Activated T-helper 1 cell treated with anti-CD3 and anti-CD28 coated beads, Interleukin-12 subunit alpha, Interleukin-12 subunit beta, Interleukin-2, Interleukin-4 antibody, amounts not matched to agents 30 ng/mL and 10 ng/mL and 1 ng/mL, durations not matched to agents 14 hours and 24 hours and 36 hours (primary cell): ENCODE data around the gene DUSP15. TPM values are rescaled to one million over a fixed set of nuclear protein-coding genes. Genes with fewer than 3 reads are reported as not detected.
A peak's percentile ranks its signal among the peaks of the same experiment; 100 is the strongest.

ENCODE experiments used
- DNase-seq: peaks from one replicate; pipeline ENCODE4 v3.0.0; 2021; ENCODE audit warnings: low spot score
- H3K27ac Mint-ChIP-seq: one replicate; pipeline ENCODE4 v1.8.0; 2021; ENCODE audit warnings: mild to moderate bottlenecking, mixed read lengths
- H3K27me3 Mint-ChIP-seq: one replicate; pipeline ENCODE4 v1.8.0; 2022; ENCODE audit warnings: mild to moderate bottlenecking, moderate library complexity, mixed read lengths; ENCODE audit not compliant: insufficient read depth
- H3K36me3 Mint-ChIP-seq: one replicate; pipeline ENCODE4 v1.8.0; 2021; ENCODE audit warnings: low read depth, mixed read lengths
- H3K4me1 Mint-ChIP-seq: one replicate; pipeline ENCODE4 v1.8.0; 2021; ENCODE audit warnings: low read depth, mixed read lengths
- H3K4me3 Mint-ChIP-seq: one replicate; pipeline ENCODE4 v1.8.0; 2021; ENCODE audit warnings: mild to moderate bottlenecking, moderate library complexity, mixed read lengths
- H3K9me3 Mint-ChIP-seq: one replicate; pipeline ENCODE4 v1.8.0; 2021; ENCODE audit warnings: mixed read lengths
- intact Hi-C: fragments of 100-400 bp; cut with micrococcal nuclease; formaldehyde crosslinking; loops from one replicate; pipeline ENCODE4 v1.15.1; 2024
- total RNA-seq: library from RNA; stranded (reverse); gene quantifications from 2 replicates; pipeline ENCODE4 v1.2.3, GENCODE V29; 2022

The DUSP15 gene
- total RNA-seq, 1 donor from 2014 or later: not detected

DNA sequence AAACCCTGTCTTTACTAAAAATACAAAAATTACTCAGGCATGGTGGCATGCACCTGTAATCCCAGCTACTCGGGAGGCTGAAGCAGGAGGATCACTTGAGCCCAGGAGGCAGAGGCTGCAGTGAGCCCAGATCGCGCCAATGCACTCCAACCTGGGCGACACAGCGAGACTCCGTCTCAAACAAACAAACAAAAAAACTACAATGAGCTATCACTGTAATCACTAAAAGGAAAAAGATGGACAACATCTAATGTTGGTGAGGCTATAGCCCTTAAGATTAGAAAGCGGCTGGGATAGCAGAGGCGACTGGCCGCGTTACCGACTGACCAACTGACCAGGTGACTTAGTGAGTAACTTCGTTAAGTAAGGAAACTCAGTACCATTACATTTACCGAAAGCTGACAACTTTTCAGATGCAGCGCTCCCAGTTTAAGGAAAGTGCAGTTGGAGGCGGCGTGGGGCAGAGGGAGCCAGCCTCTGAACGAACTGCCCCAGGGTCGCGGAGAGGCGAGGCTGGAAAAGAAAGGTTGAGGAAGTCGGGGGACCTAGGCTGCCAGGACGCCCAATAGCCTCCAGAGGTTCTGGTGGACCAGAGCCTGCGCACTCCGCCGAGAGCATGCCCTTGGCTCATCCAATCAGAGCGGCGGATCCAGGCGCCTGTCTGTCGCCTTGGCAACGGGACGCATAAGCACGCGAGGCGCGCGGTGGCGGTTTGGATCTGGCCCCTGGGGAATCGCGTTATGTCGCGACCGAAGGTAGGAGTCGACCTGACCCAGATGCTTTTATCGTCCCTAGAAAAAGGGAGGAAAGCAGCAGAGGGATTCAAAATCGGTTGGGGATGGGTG, 9.0 kb upstream of the DUSP15 start:
- peak overlapping the region; percentile 92 for H3K4me3 Mint-ChIP-seq
- peak; percentile 78 for DNase-seq
- H3K4me1 Mint-ChIP-seq: peaks cover 24% of the 10 kb centered on the region
- H3K9me3 Mint-ChIP-seq: no peaks in the 10 kb centered on the region
- no peaks in the 10 kb centered on the region for H3K36me3 Mint-ChIP-seq
- intact Hi-C loops: loop anchor here (1.0 to 5.0 kb wide), 3 partner anchors 18 to 228 kb away; partner anchors contain the start of gene TM9SF4
- peak overlapping the region; percentile 77 for H3K27ac Mint-ChIP-seq
- peaks cover 27% of the 10 kb centered on the region for H3K27me3 Mint-ChIP-seq

- DNase-seq: no peak
- intact Hi-C loops: loop anchor here (2.0 to 5.0 kb wide), 2 partner anchors 25 to 230 kb away; partner anchors contain the start of gene TM9SF4
- Mint-ChIP-seq H3K27ac (no peak overlapping the region), H3K9me3 (no peaks in the 10 kb centered on the region), H3K36me3 (no peaks in the 10 kb centered on the region), H3K4me1 (peaks cover 24% of the 10 kb centered on the region), H3K4me3 (no peak overlapping the region), H3K27me3 (peaks cover 36% of the 10 kb centered on the region)
These were observed 7.4 kb upstream of the DUSP15 start for GRCh38 chr20:31877684-31878083.

GRCh38 chr20:31875671-31876070, 5.3 kb upstream of the DUSP15 start:
- no peak overlapping the region for H3K27ac Mint-ChIP-seq
- no peak overlapping the region for H3K4me3 Mint-ChIP-seq
- no peak for DNase-seq
- intact Hi-C loops: loop anchor here (5.0 kb wide), 1 partner anchor 232 kb away; the partner anchor contains the start of gene TM9SF4
- H3K4me1 Mint-ChIP-seq: peaks cover 18% of the 10 kb centered on the region
- no peaks in the 10 kb centered on the region for H3K36me3 Mint-ChIP-seq
- peaks cover 50% of the 10 kb centered on the region for H3K27me3 Mint-ChIP-seq
- no peaks in the 10 kb centered on the region for H3K9me3 Mint-ChIP-seq

DNA sequence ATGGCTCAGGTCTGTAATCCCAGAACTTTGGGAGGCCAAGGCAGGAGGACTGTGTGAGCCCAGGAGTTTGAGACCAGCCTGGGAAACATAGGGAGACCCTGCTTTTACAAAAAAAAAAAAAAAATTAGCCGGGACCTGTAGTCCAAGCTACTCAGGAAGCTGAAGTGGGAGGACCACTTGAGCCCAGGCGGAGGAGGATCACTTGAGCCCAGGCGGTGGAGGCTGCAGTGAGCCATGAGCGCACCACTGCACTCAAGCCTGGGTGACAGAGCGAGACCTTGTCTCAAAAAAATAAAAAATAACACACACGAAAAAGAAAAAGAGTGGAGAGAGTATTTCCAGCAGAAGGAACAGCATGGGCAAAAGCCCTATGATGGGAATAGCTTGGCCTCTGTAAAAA, 2.1 kb upstream of the DUSP15 start:
- Mint-ChIP-seq H3K36me3 (no peaks in the 10 kb centered on the region), H3K9me3 (no peaks in the 10 kb centered on the region), H3K27me3 (peaks cover 68% of the 10 kb centered on the region), H3K4me3 (no peak overlapping the region), H3K27ac (no peak overlapping the region), H3K4me1 (peaks cover 5% of the 10 kb centered on the region)
- intact Hi-C loops: no loop called here
- DNase-seq: no peak

GRCh38 chr20:31871618-31871954, 1.3 kb upstream of the DUSP15 start:
- H3K27me3 Mint-ChIP-seq: peaks cover 63% of the 10 kb centered on the region
- no peak overlapping the region for H3K27ac Mint-ChIP-seq
- peaks cover 5% of the 10 kb centered on the region for H3K4me1 Mint-ChIP-seq
- no peaks in the 10 kb centered on the region for H3K36me3 Mint-ChIP-seq
- H3K4me3 Mint-ChIP-seq: no peak overlapping the region
- H3K9me3 Mint-ChIP-seq: no peaks in the 10 kb centered on the region
- no peak for DNase-seq
- intact Hi-C loops: no loop called here

GRCh38 chr20:31870726-31871617, 645 bp upstream of the DUSP15 start:
- Mint-ChIP-seq H3K27me3 (peaks cover 64% of the 10 kb centered on the region), H3K4me1 (peaks cover 5% of the 10 kb centered on the region), H3K36me3 (no peaks in the 10 kb centered on the region), H3K27ac (no peak overlapping the region), H3K4me3 (peak overlapping the region; percentile 52), H3K9me3 (no peaks in the 10 kb centered on the region)
- intact Hi-C loops: no loop called here
- DNase-seq: no peak

DNA sequence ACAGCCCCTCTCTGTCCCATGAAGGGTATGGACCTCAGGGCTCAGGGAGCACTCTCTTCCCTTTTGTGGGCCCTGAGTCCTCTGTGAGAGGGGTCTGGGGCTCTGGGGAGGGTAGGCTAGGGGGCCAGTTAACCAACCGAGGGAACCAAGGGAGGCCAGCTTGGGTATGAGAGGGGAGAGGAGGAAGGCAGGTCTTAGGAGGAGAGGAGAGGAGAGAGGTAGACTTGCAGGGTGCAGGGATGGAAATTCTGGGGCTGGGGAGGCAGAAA, 720 bp downstream of the DUSP15 start:
- peaks cover 56% of the 10 kb centered on the region for H3K27me3 Mint-ChIP-seq
- peak overlapping the region; percentile 56 for H3K4me3 Mint-ChIP-seq

DNA sequence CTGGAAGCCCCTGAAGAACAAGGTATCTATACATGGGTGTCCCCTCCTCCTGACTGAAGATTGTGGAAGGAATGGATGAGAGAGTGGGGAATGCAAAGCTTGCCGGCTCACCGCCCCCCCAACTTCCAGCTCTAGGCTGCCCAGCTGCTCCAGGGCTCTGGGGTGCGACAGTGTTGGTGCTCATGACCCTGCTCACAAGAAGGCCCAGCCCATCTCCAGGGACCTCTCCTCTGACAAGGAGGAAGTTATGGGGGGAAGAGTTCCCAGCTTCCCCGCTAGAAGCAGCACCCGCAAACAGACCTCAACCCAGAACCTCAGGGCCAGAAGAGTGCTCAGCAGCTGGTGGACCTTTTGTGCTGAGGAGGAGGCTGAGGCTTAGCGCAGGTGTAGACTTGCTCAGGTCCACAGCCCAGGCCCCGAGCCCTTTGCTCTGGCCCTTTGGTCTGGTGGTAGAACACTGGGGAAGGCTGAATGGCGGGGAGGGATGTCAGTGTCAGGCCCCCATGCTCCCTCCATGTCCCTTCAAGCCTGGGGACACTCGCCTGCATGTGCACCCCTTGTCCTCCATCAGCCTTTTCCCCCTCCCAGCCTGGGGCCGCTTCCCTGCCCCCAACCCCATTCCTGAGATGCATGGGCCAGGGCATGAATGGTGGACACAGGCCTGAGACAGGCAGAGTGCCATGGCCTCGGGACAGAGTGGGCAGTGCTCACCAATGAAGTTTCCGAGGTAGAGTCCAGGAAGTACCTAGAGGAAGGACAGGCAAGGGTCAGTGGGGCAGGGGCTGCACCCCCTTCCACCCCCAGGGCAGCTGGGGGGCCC, 1.3 kb downstream of the DUSP15 start:
- Mint-ChIP-seq H3K27me3 (peaks cover 58% of the 10 kb centered on the region), H3K36me3 (no peaks in the 10 kb centered on the region), H3K4me1 (peaks cover 5% of the 10 kb centered on the region), H3K27ac (no peak overlapping the region), H3K4me3 (no peak overlapping the region), H3K9me3 (no peaks in the 10 kb centered on the region)
- intact Hi-C loops: loop anchor here (1.0 kb wide), 1 partner anchor 8 kb away; no protein-coding TSS in a partner anchor
- DNase-seq: no peak

More for the DNA sequence above, 720 bp downstream of the DUSP15 start:
- Mint-ChIP-seq H3K4me1 (peaks cover 5% of the 10 kb centered on the region), H3K9me3 (no peaks in the 10 kb centered on the region), H3K36me3 (no peaks in the 10 kb centered on the region), H3K27ac (no peak overlapping the region)
- intact Hi-C loops: loop anchor here (1.0 kb wide), 1 partner anchor 8 kb away; no protein-coding TSS in a partner anchor
- DNase-seq: no peak

- intact Hi-C loops: no loop called here
- no peak overlapping the region for H3K4me3 Mint-ChIP-seq
- peaks cover 54% of the 10 kb centered on the region for H3K27me3 Mint-ChIP-seq
- DNase-seq: no peak
- no peaks in the 10 kb centered on the region for H3K9me3 Mint-ChIP-seq
- H3K27ac Mint-ChIP-seq: no peak overlapping the region
- no peaks in the 10 kb centered on the region for H3K36me3 Mint-ChIP-seq
- H3K4me1 Mint-ChIP-seq: peaks cover 10% of the 10 kb centered on the region
These were observed 4.1 kb downstream of the DUSP15 start for GRCh38 chr20:31866221-31866620.

DNA sequence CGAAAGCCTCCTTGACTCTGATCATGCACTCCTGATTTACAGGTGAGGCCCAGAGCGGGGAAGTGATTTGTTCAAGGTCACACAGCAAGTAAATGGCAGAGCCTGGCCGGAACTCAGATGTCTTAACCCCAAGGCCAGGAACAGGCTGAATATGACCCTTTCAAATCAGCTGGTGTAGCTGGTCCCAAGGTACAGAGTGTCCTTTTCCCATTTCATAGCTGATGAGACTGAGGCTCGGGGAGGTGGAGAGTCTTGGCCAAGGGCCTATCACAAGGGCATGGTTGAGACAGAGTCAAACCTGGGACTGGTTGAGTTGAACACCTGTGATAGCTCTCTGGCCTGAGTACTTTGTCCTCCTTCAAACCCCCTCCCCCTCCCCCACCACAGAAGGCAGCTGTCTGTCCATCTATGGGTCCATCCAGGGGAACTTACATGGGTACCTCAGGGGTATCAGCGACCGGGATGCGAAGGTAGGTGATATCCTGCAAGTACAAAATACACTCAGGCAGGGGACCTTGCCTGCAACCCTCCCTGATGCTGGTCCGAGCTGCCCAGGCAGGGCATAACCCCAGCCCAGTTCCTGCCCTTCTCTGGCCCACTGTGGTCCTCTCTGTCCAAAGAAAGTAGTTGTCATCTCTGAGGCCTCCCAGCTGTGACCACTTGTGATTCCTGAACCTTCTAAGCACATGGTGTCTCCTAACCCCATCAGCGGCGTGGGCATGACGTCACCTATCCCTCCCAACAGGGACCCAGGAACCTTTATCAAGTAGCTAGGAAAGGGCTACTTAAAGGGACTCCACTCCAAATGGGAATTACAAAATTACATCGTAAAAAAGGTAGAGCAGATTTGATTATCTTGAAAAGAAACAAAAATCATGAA, 5.6 kb downstream of the DUSP15 start:
- Mint-ChIP-seq H3K27me3 (peaks cover 54% of the 10 kb centered on the region), H3K9me3 (no peaks in the 10 kb centered on the region), H3K36me3 (no peaks in the 10 kb centered on the region), H3K4me1 (peaks cover 7% of the 10 kb centered on the region), H3K4me3 (no peak overlapping the region), H3K27ac (no peak overlapping the region)
- no peak for DNase-seq
- intact Hi-C loops: no loop called here

DNA sequence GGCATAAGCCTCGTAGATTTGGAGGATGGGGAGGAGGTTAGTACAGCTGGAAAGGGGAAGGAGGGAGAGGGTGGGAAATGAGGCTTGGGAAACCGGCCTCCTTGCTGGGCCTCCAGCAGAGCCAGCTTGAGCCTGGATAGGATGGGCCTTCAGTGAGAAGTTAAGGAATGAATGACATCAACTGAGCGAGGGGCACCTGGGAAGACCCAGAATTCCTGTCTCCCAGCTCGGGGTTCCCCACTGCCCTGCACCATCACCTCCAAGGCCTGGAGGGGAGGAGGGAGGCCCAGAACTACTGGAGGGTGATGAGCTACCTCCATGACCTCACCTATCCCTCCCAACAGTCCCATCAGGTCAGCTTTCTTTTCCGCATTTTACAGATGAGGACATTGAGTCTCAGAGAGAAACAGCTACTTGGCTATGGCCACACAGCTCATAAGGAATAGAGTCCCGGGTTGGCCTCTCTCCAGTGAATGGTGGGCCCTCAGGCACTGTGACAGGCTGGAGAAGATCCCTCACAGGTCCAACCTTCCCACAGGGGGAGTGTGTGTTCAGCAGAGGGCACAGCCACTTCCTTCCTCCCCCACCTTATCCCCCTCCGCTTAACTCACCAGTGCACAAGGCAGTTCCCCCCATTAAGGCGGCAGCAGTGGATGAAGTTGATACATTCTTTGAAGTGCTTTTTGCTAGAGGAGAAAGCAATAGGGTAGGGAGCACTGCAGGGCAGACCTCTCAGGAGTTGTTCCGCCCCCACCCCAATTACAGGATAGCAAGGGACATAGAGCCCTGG, 6.8 kb downstream of the DUSP15 start:
- Mint-ChIP-seq H3K27me3 (peaks cover 47% of the 10 kb centered on the region), H3K27ac (no peak overlapping the region), H3K9me3 (no peaks in the 10 kb centered on the region), H3K4me3 (no peak overlapping the region), H3K36me3 (no peaks in the 10 kb centered on the region), H3K4me1 (peaks cover 7% of the 10 kb centered on the region)
- intact Hi-C loops: no loop called here
- DNase-seq: no peak
